Kidney (tissue), 14 donors: ENCODE data around the gene ANKFY1. TPM values are rescaled to one million over a fixed set of nuclear protein-coding genes. Genes with fewer than 3 reads are reported as not detected.

Source experiments
- DNase-seq, 5 donors: peaks; one replicate each; pipeline ENCODE4 v3.0.0-alpha.2; 2013 to 2020
- FAIRE-seq: peaks from 2 replicates; lab custom pipeline; 2012; peaks lifted over from hg19 to GRCh38; lab: Jason Lieb, UNC
- H3K27ac ChIP-seq, 2 donors: one replicate each; pipeline ENCODE4 v1.7.0; 2013; ENCODE audit warnings: low read depth in 2 of 2, low read length in 2 of 2, inconsistent platforms in 1 of 2
- H3K27me3 ChIP-seq: one replicate; pipeline ENCODE4 v1.7.1; 2013; ENCODE audit warnings: low read length, inconsistent platforms; ENCODE audit not compliant: control insufficient read depth, insufficient read depth
- H3K36me3 ChIP-seq, 3 donors: one replicate each; pipeline versions ENCODE4 v1.7.0 to v1.7.1; 2013; ENCODE audit warnings: low read length in 3 of 3, control low read depth in 1 of 3, inconsistent platforms in 1 of 3; ENCODE audit not compliant: insufficient read depth in 3 of 3, control insufficient read depth in 2 of 3
- H3K4me1 ChIP-seq, 3 donors: one replicate each; pipeline versions ENCODE4 v1.7.0 to v1.7.1; 2013; ENCODE audit warnings: low read length in 3 of 3, inconsistent platforms in 1 of 3, low read depth in 1 of 3; ENCODE audit not compliant: control insufficient read depth in 2 of 3, insufficient read depth in 2 of 3
- H3K4me3 ChIP-seq, 3 donors: one replicate each; pipeline versions ENCODE4 v1.7.0 to v1.8.1; 2013; ENCODE audit warnings: low read length in 3 of 3, control low read depth in 1 of 3, inconsistent platforms in 1 of 3
- H3K9ac ChIP-seq, 3 donors: one replicate each; pipeline versions ENCODE4 v1.7.0 to v1.7.1; 2013; ENCODE audit warnings: low read length in 3 of 3, control low read depth in 1 of 3, inconsistent platforms in 1 of 3
- H3K9me3 ChIP-seq, 3 donors: one replicate each; pipeline versions ENCODE4 v1.7.0 to v1.7.1; 2013; ENCODE audit warnings: low read length in 3 of 3, control low read depth in 1 of 3, inconsistent platforms in 1 of 3; ENCODE audit not compliant: control insufficient read depth in 2 of 3, insufficient read depth in 1 of 3
- intact Hi-C: fragments of 100-400 bp; cut with DNase I; formaldehyde crosslinking; loops from one replicate; pipeline ENCODE4 v1.11.1; 2022
- polyA plus RNA-seq: library from polyadenylated mRNA; stranded (reverse); fragments of 350-450 nt; fragmentation: Illumina TruSeq; extraction: RNeasy Lipid Tissue Mini Kit (QIAGEN cat#74804); gene quantifications from one replicate; pipeline ENCODE4 v1.2.3, GENCODE V29; 2014; ENCODE audit warnings: low read depth, low replicate concordance; ENCODE audit not compliant: insufficient read depth
- total RNA-seq: library from RNA; stranded (reverse); fragmentation: NEBNext Ultra II Directional; extraction: Animal tissue kit (Norgen Biotek cat#: 25700); gene quantifications from one replicate; pipeline ENCODE4 v1.2.1, GENCODE V29; 2021
- TF ChIP-seq, protein P1 (sequence below): IDR thresholded peaks from 3 replicates; pipeline ENCODE4 v1.5.1; 2012; ENCODE audit warnings: mild to moderate bottlenecking, moderate library complexity, borderline replicate concordance; ENCODE audit not compliant: insufficient read depth; ENCODE audit errors: extremely low read depth
- donor health status: control.
- donor health status: control.
- donor health status: control.
- donor health status: control.
- donor health status: control.
- donor health status: DM: yes; HTN: yes; CAD: no.
- donor health status: Normal renal cell carcinoma (clear cell type).

Gene ANKFY1
- total and polyA plus RNA-seq, 2 donors from 2014 or later, result 10.9 to 61.7 TPM

DNA sequence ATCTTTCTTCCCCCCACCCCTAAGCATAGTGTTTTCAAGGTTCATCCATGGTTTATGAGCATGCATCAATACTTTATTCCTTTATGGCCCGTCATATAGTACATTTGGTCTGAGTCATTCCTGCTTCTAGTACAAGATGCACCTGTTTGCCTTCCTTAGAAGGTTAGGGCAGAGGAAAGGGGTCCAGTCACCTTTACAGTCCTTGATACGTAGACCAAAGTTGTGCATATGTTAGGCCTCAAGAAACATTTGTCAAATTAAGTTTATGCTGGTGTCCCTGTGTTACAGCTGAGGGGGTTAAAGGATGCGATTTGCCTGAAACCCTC is 119.4 kb downstream of the ANKFY1 start:
- Histone ChIP-seq H3K27me3 (no peaks in the 10 kb centered on the region), H3K9ac (peak overlapping the region; percentile 85 to 100 (median 94)), H3K27ac (peak overlapping the region; percentile 99), H3K36me3 (no peaks in the 10 kb centered on the region), H3K4me1 (peaks cover 0 to 24% (median 21%) of the 10 kb centered on the region in 3 donors), H3K9me3 (no peaks in the 10 kb centered on the region), H3K4me3 (peak overlapping the region; percentile 88 to 96 (median 89))
- peak in 1 of 5 donors; percentile 15 for DNase-seq
- no peak for FAIRE-seq
- TF ChIP-seq, protein P1, sequence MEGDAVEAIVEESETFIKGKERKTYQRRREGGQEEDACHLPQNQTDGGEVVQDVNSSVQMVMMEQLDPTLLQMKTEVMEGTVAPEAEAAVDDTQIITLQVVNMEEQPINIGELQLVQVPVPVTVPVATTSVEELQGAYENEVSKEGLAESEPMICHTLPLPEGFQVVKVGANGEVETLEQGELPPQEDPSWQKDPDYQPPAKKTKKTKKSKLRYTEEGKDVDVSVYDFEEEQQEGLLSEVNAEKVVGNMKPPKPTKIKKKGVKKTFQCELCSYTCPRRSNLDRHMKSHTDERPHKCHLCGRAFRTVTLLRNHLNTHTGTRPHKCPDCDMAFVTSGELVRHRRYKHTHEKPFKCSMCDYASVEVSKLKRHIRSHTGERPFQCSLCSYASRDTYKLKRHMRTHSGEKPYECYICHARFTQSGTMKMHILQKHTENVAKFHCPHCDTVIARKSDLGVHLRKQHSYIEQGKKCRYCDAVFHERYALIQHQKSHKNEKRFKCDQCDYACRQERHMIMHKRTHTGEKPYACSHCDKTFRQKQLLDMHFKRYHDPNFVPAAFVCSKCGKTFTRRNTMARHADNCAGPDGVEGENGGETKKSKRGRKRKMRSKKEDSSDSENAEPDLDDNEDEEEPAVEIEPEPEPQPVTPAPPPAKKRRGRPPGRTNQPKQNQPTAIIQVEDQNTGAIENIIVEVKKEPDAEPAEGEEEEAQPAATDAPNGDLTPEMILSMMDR, result no peak
- intact Hi-C loops, result no loop called here

DNA sequence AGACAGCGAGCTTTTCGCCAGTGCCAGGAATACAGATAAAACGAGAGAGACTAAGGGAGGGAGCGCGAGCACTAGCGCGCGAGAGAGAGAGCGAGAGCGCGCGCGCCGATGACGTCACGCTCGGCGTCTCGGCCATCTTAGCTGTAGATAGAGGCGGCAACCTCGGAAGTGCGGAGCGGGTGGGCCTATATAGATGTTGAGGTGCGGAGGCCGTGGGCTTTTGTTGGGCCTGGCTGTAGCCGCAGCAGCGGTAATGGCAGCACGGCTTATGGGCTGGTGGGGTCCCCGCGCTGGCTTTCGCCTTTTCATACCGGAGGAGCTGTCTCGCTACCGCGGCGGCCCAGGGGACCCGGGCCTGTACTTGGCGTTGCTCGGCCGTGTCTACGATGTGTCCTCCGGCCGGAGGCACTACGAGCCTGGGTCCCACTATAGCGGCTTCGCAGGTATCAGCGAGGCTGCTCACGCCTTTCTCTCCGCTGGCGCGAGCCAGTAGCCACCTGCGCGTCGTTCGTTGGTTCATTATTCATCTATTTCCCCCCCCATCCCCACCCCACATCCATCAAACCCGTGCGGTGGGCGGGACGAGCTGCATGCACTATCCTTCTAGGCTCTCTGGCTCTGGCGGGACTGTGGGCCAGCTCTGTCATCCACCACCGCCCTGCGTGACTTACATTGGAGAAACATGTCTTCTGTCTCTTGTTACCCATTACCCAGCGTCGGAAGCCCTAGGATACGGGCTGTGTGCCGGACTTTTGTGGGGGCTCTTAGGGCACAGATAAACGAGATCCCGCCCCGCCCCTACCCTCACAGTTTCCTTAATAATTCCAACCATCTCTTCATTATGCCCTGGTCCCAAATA is 120.0 kb downstream of the ANKFY1 start:
- intact Hi-C loops, result no loop called here
- peaks cover 0 to 25% (median 21%) of the 10 kb centered on the region in 3 donors for H3K4me1 ChIP-seq

DNA sequence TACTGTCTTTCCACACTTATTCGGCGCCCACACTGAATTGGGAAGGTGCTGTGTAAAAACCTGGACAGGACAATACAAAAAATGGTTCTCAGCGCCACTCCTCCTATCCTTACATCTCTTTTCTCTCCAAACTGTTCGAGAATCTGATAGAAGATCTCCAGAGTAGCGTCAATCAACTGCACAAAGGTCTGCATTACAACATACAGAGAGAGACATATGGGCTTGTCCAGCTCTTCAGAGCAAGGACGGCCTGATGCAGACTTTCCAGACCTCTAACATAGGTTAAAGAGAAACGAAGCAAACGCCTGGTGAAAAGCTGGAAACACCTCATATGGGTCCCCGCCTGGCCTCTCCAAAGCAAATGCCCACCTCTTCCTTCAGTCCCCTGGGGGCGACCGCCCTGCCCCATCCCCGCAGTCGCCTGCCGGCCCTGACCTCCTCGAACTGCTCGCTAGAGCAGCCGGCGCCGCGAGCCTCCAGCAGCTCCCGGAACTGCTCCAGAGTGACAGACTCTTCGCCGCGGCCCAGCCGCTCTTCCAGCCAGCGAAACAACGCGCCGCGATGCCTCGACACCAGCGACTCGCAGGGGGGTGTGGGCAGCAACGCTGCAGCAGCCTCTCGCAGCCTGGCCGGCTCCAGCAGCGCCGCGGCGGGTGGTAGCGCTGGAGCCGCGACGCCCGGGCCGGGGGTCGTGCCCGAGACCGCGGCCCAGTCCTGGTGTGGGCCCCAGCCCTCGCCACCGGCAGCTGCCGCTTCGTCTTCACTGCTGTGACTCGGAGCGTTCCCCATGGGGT is 121.5 kb downstream of the ANKFY1 start:
- Histone ChIP-seq H3K9me3 (no peaks in the 10 kb centered on the region), H3K27ac (peak overlapping the region in 1 of 2 donors; percentile 99), H3K27me3 (no peaks in the 10 kb centered on the region), H3K9ac (peak overlapping the region; percentile 40 to 88 (median 53)), H3K4me3 (peak overlapping the region; percentile 88 to 96 (median 95)), H3K4me1 (peaks cover 0 to 34% (median 21%) of the 10 kb centered on the region in 3 donors), H3K36me3 (no peaks in the 10 kb centered on the region)
- DNase-seq, result peak in 3 of 5 donors; percentile 19 to 87 (median 49)
- no peak for FAIRE-seq
- TF ChIP-seq, protein P1, result no peak
- intact Hi-C loops, result no loop called here

More for the DNA sequence above, 120.0 kb downstream of the ANKFY1 start:
- no peaks in the 10 kb centered on the region for H3K27me3 ChIP-seq
- no peaks in the 10 kb centered on the region for H3K9me3 ChIP-seq
- TF ChIP-seq, protein P1, result no peak
- no peaks in the 10 kb centered on the region for H3K36me3 ChIP-seq
- H3K27ac ChIP-seq, result peak overlapping the region; percentile 99
- H3K9ac ChIP-seq, result peak overlapping the region; percentile 85 to 100 (median 94)
- peak overlapping the region; percentile 88 to 96 (median 89) for H3K4me3 ChIP-seq
- DNase-seq, result peak; percentile 92 to 97 (median 96)
- no peak for FAIRE-seq
